Colonic mucosa (tissue), 4 donors: ENCODE measurements around the gene ATP7B. TPM values are rescaled to one million over a fixed set of nuclear protein-coding genes. Genes with fewer than 3 reads are reported as not detected.
A peak's percentile ranks its signal among the peaks of the same experiment; 100 is the strongest.

ENCODE experiments used
- DNase-seq: peaks from one replicate; pipeline ENCODE4 v3.0.0-alpha.2; 2020
- H3K27ac ChIP-seq: fragments of 200-600 bp; one replicate; pipeline ENCODE4 v1.8.0; 2021
- H3K27me3 ChIP-seq: fragments of 200-600 bp; one replicate; pipeline ENCODE4 v1.8.0; 2021
- H3K36me3 ChIP-seq: fragments of 200-600 bp; one replicate; pipeline ENCODE4 v1.8.0; 2021
- H3K4me1 ChIP-seq: fragments of 200-600 bp; one replicate; pipeline ENCODE4 v1.8.0; 2021; ENCODE audit warnings: mild to moderate bottlenecking
- H3K4me3 ChIP-seq: fragments of 200-600 bp; one replicate; pipeline ENCODE4 v1.8.0; 2021
- H3K9ac ChIP-seq, 2 donors: one replicate each; pipeline ENCODE4 v1.7.0; 2013; ENCODE audit warnings: control low read depth in 2 of 2, low read depth in 2 of 2, low read length in 2 of 2
- H3K9me3 ChIP-seq: fragments of 200-600 bp; one replicate; pipeline ENCODE4 v1.8.0; 2021
- intact Hi-C: fragments of 100-400 bp; cut with DNase I; formaldehyde crosslinking; loops from one replicate; pipeline ENCODE4 v1.14.1; 2022
- total RNA-seq, 2 donors: library from RNA; stranded (reverse); fragmentation: NEBNext Ultra II Directional in 1 of 2; extraction: Animal tissue kit (Norgen Biotek cat#: 25700) in 1 of 2; gene quantifications; one replicate each; pipeline ENCODE4 v1.2.1, GENCODE V29; 2021
- TF ChIP-seq, protein P1 (sequence below): fragments of 200-600 bp; IDR thresholded peaks from one replicate; pipeline ENCODE4 v1.8.0; 2022; ENCODE audit warnings: antibody characterized with exemption, mild to moderate bottlenecking
- donor health status: healthy.
- donor health status: DM: no; HTN: no; CAD: no.
- donor health status: DM: no; HTN: no; CAD: no.

Gene ATP7B
- total RNA-seq, 2 donors from 2014 or later = 14.0 to 18.8 TPM

DNA sequence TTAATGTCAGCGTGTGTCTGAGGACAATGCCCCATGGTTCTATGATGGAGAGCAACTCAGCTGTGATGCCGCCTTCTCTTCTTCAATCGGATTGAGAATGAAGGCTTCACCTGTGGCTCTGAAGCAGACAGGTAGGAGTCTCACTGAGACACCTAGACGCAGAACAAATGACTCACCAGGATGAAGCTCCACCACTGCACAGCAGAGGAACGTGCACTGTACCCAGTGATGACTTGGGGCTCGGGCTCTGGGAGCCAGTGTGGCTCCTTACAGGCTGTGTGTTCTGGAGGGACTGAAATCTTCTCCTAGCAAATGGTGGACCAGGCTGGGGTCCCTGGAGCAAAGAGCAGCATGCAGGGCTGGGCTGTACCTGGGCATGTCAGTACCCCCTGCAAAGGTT lies 105.5 kb downstream of the ATP7B start:
- no peaks in the 10 kb centered on the region for H3K4me1 ChIP-seq
- H3K27ac ChIP-seq = no peak overlapping the region
- no peak overlapping the region for H3K9ac ChIP-seq
- peak; percentile 4 for DNase-seq
- H3K9me3 ChIP-seq = no peaks in the 10 kb centered on the region
- intact Hi-C loops = no loop called here
- H3K27me3 ChIP-seq = no peaks in the 10 kb centered on the region
- TF ChIP-seq, protein P1, sequence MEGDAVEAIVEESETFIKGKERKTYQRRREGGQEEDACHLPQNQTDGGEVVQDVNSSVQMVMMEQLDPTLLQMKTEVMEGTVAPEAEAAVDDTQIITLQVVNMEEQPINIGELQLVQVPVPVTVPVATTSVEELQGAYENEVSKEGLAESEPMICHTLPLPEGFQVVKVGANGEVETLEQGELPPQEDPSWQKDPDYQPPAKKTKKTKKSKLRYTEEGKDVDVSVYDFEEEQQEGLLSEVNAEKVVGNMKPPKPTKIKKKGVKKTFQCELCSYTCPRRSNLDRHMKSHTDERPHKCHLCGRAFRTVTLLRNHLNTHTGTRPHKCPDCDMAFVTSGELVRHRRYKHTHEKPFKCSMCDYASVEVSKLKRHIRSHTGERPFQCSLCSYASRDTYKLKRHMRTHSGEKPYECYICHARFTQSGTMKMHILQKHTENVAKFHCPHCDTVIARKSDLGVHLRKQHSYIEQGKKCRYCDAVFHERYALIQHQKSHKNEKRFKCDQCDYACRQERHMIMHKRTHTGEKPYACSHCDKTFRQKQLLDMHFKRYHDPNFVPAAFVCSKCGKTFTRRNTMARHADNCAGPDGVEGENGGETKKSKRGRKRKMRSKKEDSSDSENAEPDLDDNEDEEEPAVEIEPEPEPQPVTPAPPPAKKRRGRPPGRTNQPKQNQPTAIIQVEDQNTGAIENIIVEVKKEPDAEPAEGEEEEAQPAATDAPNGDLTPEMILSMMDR = no peak
- no peak overlapping the region for H3K4me3 ChIP-seq
- H3K36me3 ChIP-seq = no peaks in the 10 kb centered on the region

DNA sequence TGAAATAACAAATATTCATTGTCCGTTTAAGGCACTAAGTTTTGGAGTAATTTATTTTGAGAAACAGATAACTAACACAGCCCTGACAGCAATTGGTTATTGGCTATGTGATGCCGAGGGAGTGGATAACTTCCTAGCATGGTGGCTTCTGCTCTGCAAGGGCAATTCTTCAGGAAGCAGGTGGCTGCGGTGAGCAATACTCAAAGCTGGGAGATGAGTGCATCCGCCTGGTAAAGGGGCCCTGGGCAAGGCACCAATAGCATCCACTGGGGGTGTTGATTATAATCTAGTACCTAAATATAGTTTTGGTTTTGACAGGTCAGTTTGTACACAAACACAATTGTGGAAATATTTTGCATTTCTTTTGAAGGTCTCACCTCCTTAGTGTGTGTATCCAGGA lies 108.5 kb downstream of the ATP7B start:
- intact Hi-C loops = no loop called here
- Histone ChIP-seq H3K4me1 (no peaks in the 10 kb centered on the region), H3K27me3 (no peaks in the 10 kb centered on the region), H3K4me3 (no peak overlapping the region), H3K27ac (no peak overlapping the region), H3K36me3 (no peaks in the 10 kb centered on the region), H3K9ac (no peak overlapping the region), H3K9me3 (no peaks in the 10 kb centered on the region)
- TF ChIP-seq, protein P1 = no peak
- DNase-seq = no peak

DNA sequence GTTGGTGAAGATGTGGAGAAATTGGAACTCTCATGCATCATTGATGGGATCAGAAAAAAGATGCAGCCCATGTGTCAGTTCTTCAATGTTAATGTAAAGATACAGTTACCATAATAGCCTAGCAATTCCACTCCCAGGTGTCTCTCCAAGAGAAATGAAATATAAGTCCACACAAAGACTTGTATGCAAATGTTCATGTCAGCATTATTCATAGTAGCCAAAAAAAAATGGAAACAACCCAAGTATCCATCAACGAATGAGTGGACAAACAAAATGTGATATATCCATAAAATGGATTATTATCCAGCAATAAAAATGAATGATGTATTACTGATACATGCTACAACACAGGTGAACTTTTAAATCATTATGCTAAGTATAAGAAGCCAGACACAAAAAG lies 110.8 kb downstream of the ATP7B start:
- TF ChIP-seq, protein P1 = no peak
- Histone ChIP-seq H3K27ac (no peak overlapping the region), H3K9me3 (no peaks in the 10 kb centered on the region), H3K27me3 (no peaks in the 10 kb centered on the region), H3K4me1 (no peaks in the 10 kb centered on the region), H3K9ac (no peak overlapping the region), H3K4me3 (no peak overlapping the region), H3K36me3 (no peaks in the 10 kb centered on the region)
- intact Hi-C loops = no loop called here
- DNase-seq = no peak

DNA sequence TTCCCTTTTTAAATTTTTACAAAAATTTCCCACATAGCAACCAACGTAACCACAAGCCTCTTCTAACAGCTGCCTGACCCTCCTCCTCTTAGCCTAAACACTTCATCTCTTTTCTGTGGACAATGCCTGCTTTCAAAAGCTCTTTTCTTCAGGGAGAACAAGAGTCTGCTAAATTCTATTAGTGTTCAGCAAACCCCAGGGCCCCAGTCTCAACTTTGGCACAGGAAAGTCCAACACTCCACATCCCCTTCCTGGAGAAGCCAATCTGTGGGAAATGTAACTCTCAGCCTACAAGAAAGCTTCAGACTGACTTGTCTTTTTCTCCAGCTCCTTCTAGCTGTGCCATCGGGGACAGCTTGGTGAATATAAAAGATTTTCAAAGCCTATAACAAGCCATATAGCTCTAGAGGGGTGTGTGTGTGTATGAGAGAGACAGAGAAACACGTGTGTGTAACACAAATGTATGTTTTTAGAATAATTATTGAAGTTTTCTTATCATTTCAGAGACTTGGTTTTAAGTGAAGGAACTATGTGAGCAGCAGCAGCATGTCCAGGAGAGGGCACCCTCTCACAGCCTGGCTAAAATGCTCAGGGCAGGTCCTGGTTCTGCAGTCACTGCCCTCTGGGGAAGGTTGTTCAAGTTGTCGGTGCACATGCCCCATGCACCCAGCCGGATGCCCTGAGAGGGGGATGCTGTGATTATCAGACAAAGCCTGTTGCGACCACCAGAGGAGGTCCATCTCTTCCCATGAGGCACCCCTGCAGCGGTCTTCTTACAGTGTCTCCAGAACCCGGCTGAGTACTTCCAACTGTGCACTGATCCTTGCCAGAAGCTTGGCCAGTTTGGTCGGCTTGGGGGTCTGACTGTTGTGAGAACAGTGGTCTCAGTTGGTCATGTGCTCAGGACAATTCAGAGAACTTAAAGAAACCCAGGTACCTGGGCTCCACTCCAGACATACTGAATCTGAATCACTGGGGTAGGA lies 115.1 kb downstream of the ATP7B start:
- Histone ChIP-seq H3K27ac (no peak overlapping the region), H3K9me3 (no peaks in the 10 kb centered on the region), H3K27me3 (no peaks in the 10 kb centered on the region), H3K36me3 (no peaks in the 10 kb centered on the region), H3K4me1 (no peaks in the 10 kb centered on the region), H3K4me3 (no peak overlapping the region), H3K9ac (no peak overlapping the region)
- TF ChIP-seq, protein P1 = peak; percentile 46
- intact Hi-C loops = loop anchor here (2.0 to 10.0 kb wide), 2 partner anchors 233 to 299 kb away; partner anchors contain the start of gene NEK5
- peak; percentile 60 for DNase-seq

DNA sequence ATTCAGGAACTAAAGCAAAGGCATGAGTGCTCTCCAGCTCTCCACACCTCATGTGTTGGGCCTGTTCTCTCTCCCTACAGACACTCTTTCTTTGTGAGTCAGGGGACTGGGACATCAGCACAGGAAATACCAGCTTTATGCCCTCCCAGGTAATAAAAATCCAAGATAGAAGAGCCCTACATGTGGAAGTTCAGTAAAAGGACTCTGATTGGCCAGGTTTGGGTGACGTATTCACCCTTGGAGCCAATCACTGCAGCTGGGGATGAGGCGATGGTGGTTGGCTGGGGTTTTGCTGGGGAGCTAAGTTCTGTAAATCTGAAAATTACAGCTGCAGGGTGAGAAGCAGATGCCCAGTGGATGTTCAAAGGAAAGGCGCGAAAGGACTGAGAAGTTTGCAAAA lies 117.0 kb downstream of the ATP7B start:
- intact Hi-C loops = loop anchor here (10.0 kb wide), 1 partner anchor 301 kb away; no protein-coding TSS in a partner anchor

More for the DNA sequence above, 117.0 kb downstream of the ATP7B start:
- Histone ChIP-seq H3K9ac (no peak overlapping the region), H3K4me3 (no peak overlapping the region), H3K36me3 (no peaks in the 10 kb centered on the region), H3K27me3 (no peaks in the 10 kb centered on the region), H3K9me3 (no peaks in the 10 kb centered on the region), H3K4me1 (no peaks in the 10 kb centered on the region), H3K27ac (no peak overlapping the region)
- no peak for DNase-seq
- TF ChIP-seq, protein P1 = no peak
